HepG2 (cell line): ENCODE results near the gene ACSL3. TPM values are rescaled to one million over a fixed set of nuclear protein-coding genes. Genes with fewer than 3 reads are reported as not detected.

ENCODE experiments used
- ATAC-seq: fragments of 200-7000 bp; cut with Tn5 transposase; 3 replicates; pipeline ENCODE4 v1.9.1; 2020; ENCODE audit warnings: mild to moderate bottlenecking, moderate library complexity
- BruUV-seq: library from RNA; stranded (reverse); fragments of 400-500 nt; replicated peaks from 2 replicates; lab custom pipeline; 2021; lab: Mats Ljungman, UMichigan
- CTCF ChIA-PET: fragments of 300-600 bp; formaldehyde crosslinking; extraction: SDS; loops from one replicate; lab custom pipeline; 2021; ENCODE audit warnings: low total read pairs, inconsistent platforms, low intra/inter-chr PET ratio; lab: Yijun Ruan, JAX
- POLR2A ChIA-PET: fragments of 350-600 bp; sonication (Branson Sonifier 250); formaldehyde crosslinking; loops from one replicate; lab custom pipeline; 2020; ENCODE audit warnings: antibody characterized with exemption, inconsistent platforms; lab: Yijun Ruan, JAX
- DNase-seq: peaks from one replicate; pipeline ENCODE4 v3.0.0-alpha.2; 2015; ENCODE audit warnings: low spot score
- FAIRE-seq: peaks from 3 replicates; lab custom pipeline; 2011; peaks lifted over from hg19 to GRCh38; lab: Jason Lieb, UNC
- H2AFZ ChIP-seq: one replicate; pipeline ENCODE4 v1.6.1; 2011; ENCODE audit warnings: low read length, inconsistent platforms
- H3K27ac ChIP-seq: fragments of 300-600 bp; 3 replicates; pipeline ENCODE4 v1.8.0; 2011; ENCODE audit warnings: mixed run types, mild to moderate bottlenecking, mixed read lengths, low read length, inconsistent platforms; ENCODE audit not compliant: insufficient read depth; ENCODE audit errors: extremely low read length
- H3K27me3 ChIP-seq, 2 experiments: fragments of 200-600 bp in 1 of 2; 2 replicates in 1 of 2; 3 replicates in 1 of 2; pipeline versions ENCODE4 v1.6.0 to v1.8.0; 2011; ENCODE audit warnings: low read length in 2 of 2, mild to moderate bottlenecking in 2 of 2, moderate library complexity in 2 of 2, inconsistent platforms in 1 of 2; ENCODE audit not compliant: insufficient read depth in 2 of 2, control insufficient read depth in 1 of 2
- H3K36me3 ChIP-seq, 2 experiments: fragments of 200-600 bp in 1 of 2; replicated peaks in 1 of 2; 2 replicates in 1 of 2; 3 replicates in 1 of 2; pipeline versions ENCODE4 v1.5.1 to v1.8.0; 2011; ENCODE audit warnings: low read length in 2 of 2, inconsistent platforms in 1 of 2; ENCODE audit not compliant: insufficient read depth in 2 of 2, control insufficient read depth in 1 of 2
- H3K4me1 ChIP-seq: 2 replicates; pipeline ENCODE4 v1.5.1; 2012; ENCODE audit warnings: low read length, inconsistent platforms; ENCODE audit not compliant: insufficient read depth
- H3K4me2 ChIP-seq: 2 replicates; pipeline ENCODE4 v1.6.0; 2011; ENCODE audit warnings: low read depth, low read length, inconsistent platforms
- H3K4me3 ChIP-seq, 3 experiments: fragments of 200-600 bp in 1 of 3; sonication (generic), shearing (Covaris generic) in 1 of 3; replicated peaks in 1 of 3; 2 replicates each; pipeline ENCODE4 v1.5.1; 2011 to 2016; ENCODE audit warnings: low read length in 3 of 3, inconsistent platforms in 2 of 3, low read depth in 2 of 3, mild to moderate bottlenecking in 2 of 3, control low read depth in 1 of 3, mixed read lengths in 1 of 3; ENCODE audit not compliant: insufficient read depth in 1 of 3
- H3K79me2 ChIP-seq: one replicate; pipeline ENCODE4 v1.6.1; 2011; ENCODE audit warnings: low read length, inconsistent platforms; ENCODE audit not compliant: insufficient read depth
- H3K9ac ChIP-seq: 2 replicates; pipeline ENCODE4 v1.6.0; 2011; ENCODE audit warnings: mild to moderate bottlenecking, low read depth, low read length, inconsistent platforms; ENCODE audit not compliant: insufficient read depth
- H3K9me3 ChIP-seq: 2 replicates; pipeline ENCODE4 v1.5.1; 2012; ENCODE audit warnings: mild to moderate bottlenecking, low read length
- H4K20me1 ChIP-seq: 2 replicates; pipeline ENCODE4 v1.6.0; 2011; ENCODE audit warnings: inconsistent platforms, mild to moderate bottlenecking, low read length, moderate library complexity; ENCODE audit not compliant: insufficient read depth
- HMG20A ChIP-seq: IDR thresholded peaks from 2 replicates; pipeline ENCODE4 v1.6.1; 2016; ENCODE audit warnings: borderline replicate concordance
- NR2F2 ChIP-seq: IDR thresholded peaks from 2 replicates; pipeline ENCODE4 v1.6.1; 2012; ENCODE audit warnings: low read depth, inconsistent platforms, borderline replicate concordance
- PCBP1 ChIP-seq: fragments of 200-400 bp; formaldehyde crosslinking; IDR thresholded peaks from 2 replicates; pipeline ENCODE4 v1.6.1; 2017; ENCODE audit warnings: mild to moderate bottlenecking, low read depth, low read length, borderline replicate concordance
- POLR2AphosphoS5 ChIP-seq: IDR thresholded peaks from 2 replicates; pipeline ENCODE4 v1.6.1; 2012; ENCODE audit warnings: low read depth, low read length
- POLR2G ChIP-seq: fragments of 200-400 bp; formaldehyde crosslinking; IDR thresholded peaks from 2 replicates; pipeline ENCODE4 v1.6.1; 2018; ENCODE audit warnings: mild to moderate bottlenecking, low read depth, low read length, moderate library complexity
- RBM22 ChIP-seq: fragments of 200-400 bp; formaldehyde crosslinking; optimal IDR thresholded peaks from 2 replicates; pipeline ENCODE3; 2017; ENCODE audit warnings: mild to moderate bottlenecking, low read length, moderate library complexity
- SP4 ChIP-seq: sonication (generic); formaldehyde crosslinking; IDR thresholded peaks from 2 replicates; pipeline ENCODE4 v1.8.1; 2023; ENCODE audit warnings: mild to moderate bottlenecking, missing genetic modification reagents
- TCF12 ChIP-seq, 2 experiments: fragments of 450-650 bp in 1 of 2; sonication (generic) in 1 of 2; formaldehyde crosslinking in 1 of 2; IDR thresholded peaks; 2 replicates each; pipeline versions ENCODE4 v1.6.1 to v1.8.0; 2017 to 2022; ENCODE audit warnings: antibody characterized with exemption in 1 of 2, mild to moderate bottlenecking in 1 of 2, missing genetic modification reagents in 1 of 2, moderate library complexity in 1 of 2
- ZBTB7A ChIP-seq: sonication (generic); formaldehyde crosslinking; IDR thresholded peaks from 2 replicates; pipeline ENCODE4 v1.8.0; 2022; ENCODE audit warnings: mild to moderate bottlenecking, missing genetic modification reagents
- ZNF253 ChIP-seq: sonication (generic); formaldehyde crosslinking; IDR thresholded peaks from 2 replicates; pipeline ENCODE4 v1.8.0; 2022; ENCODE audit warnings: mild to moderate bottlenecking, missing genetic modification reagents, borderline replicate concordance
- ZNF3 ChIP-seq: IDR thresholded peaks from 2 replicates; pipeline ENCODE4 v1.7.0; 2017; ENCODE audit warnings: inconsistent platforms
- ZNF530 ChIP-seq: sonication (generic); formaldehyde crosslinking; IDR thresholded peaks from 2 replicates; pipeline ENCODE4 v1.5.0; 2020; ENCODE audit warnings: low read depth, mild to moderate bottlenecking, missing genetic modification reagents
- ZNF546 ChIP-seq: sonication (generic); formaldehyde crosslinking; conservative IDR thresholded peaks from 2 replicates; pipeline ENCODE4 v1.8.1; 2023; ENCODE audit warnings: mild to moderate bottlenecking, missing genetic modification reagents
- WGBS: methylation state at CpG from one replicate; pipeline ENCODE4 v1.1.6; 2017; ENCODE audit warnings: low lambda C conversion rate; 5-methylcytosine and 5-hydroxymethylcytosine counted together
- in situ Hi-C: cut with HindIII; loops from 2 replicates; pipeline ENCODE4 v1.10.0; 2017; ENCODE audit warnings: low pct_unique_long_range_greater_than_20kb; ENCODE audit not compliant: extremely low pct_ligation_motif_present
- intact Hi-C: fragments of 100-400 bp; cut with micrococcal nuclease; formaldehyde crosslinking; loops from one replicate; pipeline ENCODE4 v1.10.0; 2022; ENCODE audit not compliant: unreplicated experiment
- polyA plus RNA-seq, 8 experiments: library from polyadenylated mRNA; depleted of rRNA in 3 of 8; stranded (reverse) in 7 of 8; unstranded in 1 of 8; fragments of >200 nt; fragmentation: Illumina TruSeq in 4 of 8; extraction: Trizol in 4 of 8; gene quantifications; 2 replicates each; pipeline versions ENCODE4 v1.2.1 to v1.2.3, GENCODE V29; 2011 to 2016; ENCODE audit warnings: low read depth in 4 of 8, missing spikeins in 1 of 8, mixed read lengths in 1 of 8; ENCODE audit not compliant: insufficient read depth in 1 of 8
- total RNA-seq, 5 experiments: library from RNA; depleted of rRNA; stranded (reverse); fragments of >200 nt; fragmentation: Illumina TruSeq; extraction: Trizol; gene quantifications; 2 replicates each; pipeline ENCODE4 v1.2.3, GENCODE V29; 2016; ENCODE audit warnings: low read depth in 1 of 5
- TF ChIP-seq, protein P1 (sequence below): sonication (generic); formaldehyde crosslinking; IDR thresholded peaks from 2 replicates; pipeline ENCODE4 v1.4.0; 2020; ENCODE audit warnings: missing genetic modification reagents, borderline replicate concordance
- TF ChIP-seq, protein P2 (sequence below): sonication (generic); formaldehyde crosslinking; IDR thresholded peaks from 2 replicates; pipeline ENCODE4 v1.4.0; 2020; ENCODE audit warnings: mild to moderate bottlenecking, missing genetic modification reagents
- TF ChIP-seq, protein P3 (sequence below), 2 experiments: sonication (generic) in 1 of 2; formaldehyde crosslinking in 1 of 2; IDR thresholded peaks; 2 replicates each; pipeline versions ENCODE4 v1.4.0 to v1.6.1; 2016 to 2020; ENCODE audit warnings: borderline replicate concordance in 1 of 2, low read depth in 1 of 2, mild to moderate bottlenecking in 1 of 2, missing genetic modification reagents in 1 of 2
- TF ChIP-seq, protein P4 (sequence below): sonication (generic); formaldehyde crosslinking; IDR thresholded peaks from 2 replicates; pipeline ENCODE4 v1.8.1; 2023; ENCODE audit warnings: mild to moderate bottlenecking, missing genetic modification reagents

The ACSL3 gene
- total and polyA plus RNA-seq, 2 of the 13 experiments (the other 11 are each of a cell fraction or from before 2014, with no cell fraction given): 305 to 365 TPM

DNA sequence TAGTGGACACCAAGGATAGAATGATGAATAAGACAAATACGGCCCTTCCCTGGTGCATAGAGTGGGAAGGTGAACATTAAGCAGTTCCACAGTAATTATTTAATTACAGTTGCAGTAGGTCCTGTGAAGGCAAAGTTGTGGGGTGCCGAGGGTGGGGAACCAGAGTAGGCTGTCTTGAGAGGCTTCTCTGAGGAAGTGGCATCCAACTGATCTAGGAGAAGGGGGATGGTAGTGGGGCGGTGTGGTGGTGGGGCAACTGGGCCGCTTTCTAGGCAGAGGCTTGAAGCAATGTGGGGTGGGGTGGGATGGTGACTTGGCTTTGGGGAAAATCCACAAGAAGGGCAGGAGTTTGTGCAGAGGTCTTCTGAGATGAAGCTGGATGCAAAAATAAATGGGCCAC is 11.7 kb downstream of the ACSL3 start:
- intact Hi-C loops: no loop called here
- Histone ChIP-seq H3K27ac (no peak overlapping the region), H3K36me3 (peaks cover 0 to 3% of the 10 kb centered on the region in 2 experiments; a peak in 1 of 5 replicates)
- TF ChIP-seq, protein P1, sequence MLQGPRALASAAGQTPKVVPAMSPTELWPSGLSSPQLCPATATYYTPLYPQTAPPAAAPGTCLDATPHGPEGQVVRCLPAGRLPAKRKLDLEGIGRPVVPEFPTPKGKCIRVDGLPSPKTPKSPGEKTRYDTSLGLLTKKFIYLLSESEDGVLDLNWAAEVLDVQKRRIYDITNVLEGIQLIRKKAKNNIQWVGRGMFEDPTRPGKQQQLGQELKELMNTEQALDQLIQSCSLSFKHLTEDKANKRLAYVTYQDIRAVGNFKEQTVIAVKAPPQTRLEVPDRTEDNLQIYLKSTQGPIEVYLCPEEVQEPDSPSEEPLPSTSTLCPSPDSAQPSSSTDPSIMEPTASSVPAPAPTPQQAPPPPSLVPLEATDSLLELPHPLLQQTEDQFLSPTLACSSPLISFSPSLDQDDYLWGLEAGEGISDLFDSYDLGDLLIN: no peak
- TF ChIP-seq TCF12 (IDR thresholded peaks at IDR 0.05) (no peak), TCF12 (CRISPR knock-in tag; IDR thresholded peaks at IDR 0.05) (no peak), ZNF3 (no peak), ZNF546 (CRISPR knock-in tag) (no peak), NR2F2 (no peak), ZNF530 (CRISPR knock-in tag) (no peak), RBM22 (peak; percentile 91), ZNF253 (CRISPR knock-in tag) (no peak), ZBTB7A (CRISPR knock-in tag) (no peak), SP4 (CRISPR knock-in tag) (no peak), PCBP1 (no peak), POLR2AphosphoS5 (no peak), HMG20A (CRISPR knock-in tag) (no peak), POLR2G (peak; percentile 41; the same call in 1 of the 2 replicates)
- TF ChIP-seq, protein P2, sequence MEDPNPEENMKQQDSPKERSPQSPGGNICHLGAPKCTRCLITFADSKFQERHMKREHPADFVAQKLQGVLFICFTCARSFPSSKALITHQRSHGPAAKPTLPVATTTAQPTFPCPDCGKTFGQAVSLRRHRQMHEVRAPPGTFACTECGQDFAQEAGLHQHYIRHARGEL (CRISPR knock-in tag): no peak
- TF ChIP-seq, protein P3, sequence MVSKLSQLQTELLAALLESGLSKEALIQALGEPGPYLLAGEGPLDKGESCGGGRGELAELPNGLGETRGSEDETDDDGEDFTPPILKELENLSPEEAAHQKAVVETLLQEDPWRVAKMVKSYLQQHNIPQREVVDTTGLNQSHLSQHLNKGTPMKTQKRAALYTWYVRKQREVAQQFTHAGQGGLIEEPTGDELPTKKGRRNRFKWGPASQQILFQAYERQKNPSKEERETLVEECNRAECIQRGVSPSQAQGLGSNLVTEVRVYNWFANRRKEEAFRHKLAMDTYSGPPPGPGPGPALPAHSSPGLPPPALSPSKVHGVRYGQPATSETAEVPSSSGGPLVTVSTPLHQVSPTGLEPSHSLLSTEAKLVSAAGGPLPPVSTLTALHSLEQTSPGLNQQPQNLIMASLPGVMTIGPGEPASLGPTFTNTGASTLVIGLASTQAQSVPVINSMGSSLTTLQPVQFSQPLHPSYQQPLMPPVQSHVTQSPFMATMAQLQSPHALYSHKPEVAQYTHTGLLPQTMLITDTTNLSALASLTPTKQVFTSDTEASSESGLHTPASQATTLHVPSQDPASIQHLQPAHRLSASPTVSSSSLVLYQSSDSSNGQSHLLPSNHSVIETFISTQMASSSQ (IDR thresholded peaks at IDR 0.05; ENCODE audit: low read depth): no peak
- TF ChIP-seq, protein P3 (CRISPR knock-in tag; IDR thresholded peaks at IDR 0.05; ENCODE audit: borderline replicate concordance): no peak
- TF ChIP-seq, protein P4, sequence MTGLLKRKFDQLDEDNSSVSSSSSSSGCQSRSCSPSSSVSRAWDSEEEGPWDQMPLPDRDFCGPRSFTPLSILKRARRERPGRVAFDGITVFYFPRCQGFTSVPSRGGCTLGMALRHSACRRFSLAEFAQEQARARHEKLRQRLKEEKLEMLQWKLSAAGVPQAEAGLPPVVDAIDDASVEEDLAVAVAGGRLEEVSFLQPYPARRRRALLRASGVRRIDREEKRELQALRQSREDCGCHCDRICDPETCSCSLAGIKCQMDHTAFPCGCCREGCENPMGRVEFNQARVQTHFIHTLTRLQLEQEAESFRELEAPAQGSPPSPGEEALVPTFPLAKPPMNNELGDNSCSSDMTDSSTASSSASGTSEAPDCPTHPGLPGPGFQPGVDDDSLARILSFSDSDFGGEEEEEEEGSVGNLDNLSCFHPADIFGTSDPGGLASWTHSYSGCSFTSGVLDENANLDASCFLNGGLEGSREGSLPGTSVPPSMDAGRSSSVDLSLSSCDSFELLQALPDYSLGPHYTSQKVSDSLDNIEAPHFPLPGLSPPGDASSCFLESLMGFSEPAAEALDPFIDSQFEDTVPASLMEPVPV (CRISPR knock-in tag): no peak
- TF ChIP-seq, all 625 proteins: peak for 2
- Histone ChIP-seq H3K27me3 (no peaks in the 10 kb centered on the region), H3K4me1 (peaks cover 84% of the 10 kb centered on the region), H3K4me3 (no peak overlapping the region), H3K9me3 (no peaks in the 10 kb centered on the region), H4K20me1 (peaks cover 100% of the 10 kb centered on the region), H2AFZ (no peak overlapping the region), H3K4me2 (no peak overlapping the region; the same call in 1 of the 2 replicates), H3K79me2 (peaks cover 100% of the 10 kb centered on the region), H3K9ac (no peak overlapping the region)
- CTCF ChIA-PET: no interaction called here
- no TSS peak for BruUV-seq
- in situ Hi-C loops: no loop called here
- FAIRE-seq (no peak), DNase-seq (no peak), ATAC-seq (no peak)
- POLR2A ChIA-PET: no interaction called here
- WGBS: 93% methylated on average over 4 of the region's 4 CpGs
